Sciatic nerve (tissue), 2 donors: ENCODE data around the gene ZNF627. TPM values are rescaled to one million over a fixed set of nuclear protein-coding genes. Genes with fewer than 3 reads are reported as not detected.
"Not testable (repeated sequence)": the region's sequence is repeated elsewhere in the genome, so short reads cannot be mapped to it uniquely, and the experiment has no call there.

ENCODE experiments used
- ATAC-seq: fragments of 200-7000 bp; cut with Tn5 transposase; one replicate; pipeline ENCODE4 v1.9.1; 2020; ENCODE audit warnings: mild to moderate bottlenecking, moderate library complexity
- DNase-seq: peaks from one replicate; pipeline ENCODE4 v3.0.0-alpha.2; 2020; ENCODE audit warnings: low spot score
- intact Hi-C: fragments of 100-400 bp; cut with DNase I; formaldehyde crosslinking; loops from one replicate; pipeline ENCODE4 v1.14.2; 2022
- total RNA-seq: library from RNA; stranded (reverse); fragmentation: NEBNext Ultra II Directional; extraction: Animal tissue kit (Norgen Biotek cat#: 25700); gene quantifications from one replicate; pipeline ENCODE4 v1.2.1, GENCODE V29; 2021
- donor health status: DM: no; HTN: no; CAD: no.
- donor health status: DM: no; HTN: no; CAD: no.

The ZNF627 gene
- total RNA-seq, 1 donor from 2014 or later: 13.6 TPM

DNA sequence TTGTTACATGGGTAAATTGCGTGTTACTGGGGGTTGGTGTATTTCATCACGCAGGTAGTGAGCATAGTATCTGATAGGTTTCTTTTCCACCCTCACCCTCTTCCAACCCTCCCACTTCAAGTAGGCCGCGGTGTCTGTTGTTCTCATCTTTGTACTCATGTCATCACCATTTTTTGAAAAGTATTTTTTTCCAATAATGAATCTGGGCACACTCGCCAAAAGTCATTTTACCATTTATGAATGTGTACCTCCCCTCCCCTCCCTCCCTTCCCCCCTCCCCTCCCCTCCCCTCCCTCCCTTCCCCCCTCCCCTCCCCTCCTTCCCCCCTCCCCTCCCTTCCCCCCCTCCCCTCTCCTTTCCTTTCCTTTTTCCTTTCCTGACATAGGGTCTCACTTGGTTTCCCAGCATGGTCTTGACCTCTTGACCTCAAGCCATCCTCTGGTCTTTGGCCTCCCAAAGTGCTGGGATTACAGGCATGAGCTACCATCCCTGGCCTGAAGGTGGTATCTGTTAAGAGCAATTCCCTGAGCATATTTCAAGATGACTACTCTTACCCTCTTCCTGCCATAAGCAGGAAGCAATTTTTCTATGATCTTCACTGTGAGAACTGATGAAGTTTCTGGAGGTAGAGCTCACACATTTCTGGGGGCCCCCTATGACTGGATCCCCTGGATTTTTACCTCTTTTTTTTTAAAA is 15.7 kb downstream of the ZNF627 start:
- intact Hi-C loops: no loop called here
- DNase-seq (no peak), ATAC-seq (no peak)

DNA sequence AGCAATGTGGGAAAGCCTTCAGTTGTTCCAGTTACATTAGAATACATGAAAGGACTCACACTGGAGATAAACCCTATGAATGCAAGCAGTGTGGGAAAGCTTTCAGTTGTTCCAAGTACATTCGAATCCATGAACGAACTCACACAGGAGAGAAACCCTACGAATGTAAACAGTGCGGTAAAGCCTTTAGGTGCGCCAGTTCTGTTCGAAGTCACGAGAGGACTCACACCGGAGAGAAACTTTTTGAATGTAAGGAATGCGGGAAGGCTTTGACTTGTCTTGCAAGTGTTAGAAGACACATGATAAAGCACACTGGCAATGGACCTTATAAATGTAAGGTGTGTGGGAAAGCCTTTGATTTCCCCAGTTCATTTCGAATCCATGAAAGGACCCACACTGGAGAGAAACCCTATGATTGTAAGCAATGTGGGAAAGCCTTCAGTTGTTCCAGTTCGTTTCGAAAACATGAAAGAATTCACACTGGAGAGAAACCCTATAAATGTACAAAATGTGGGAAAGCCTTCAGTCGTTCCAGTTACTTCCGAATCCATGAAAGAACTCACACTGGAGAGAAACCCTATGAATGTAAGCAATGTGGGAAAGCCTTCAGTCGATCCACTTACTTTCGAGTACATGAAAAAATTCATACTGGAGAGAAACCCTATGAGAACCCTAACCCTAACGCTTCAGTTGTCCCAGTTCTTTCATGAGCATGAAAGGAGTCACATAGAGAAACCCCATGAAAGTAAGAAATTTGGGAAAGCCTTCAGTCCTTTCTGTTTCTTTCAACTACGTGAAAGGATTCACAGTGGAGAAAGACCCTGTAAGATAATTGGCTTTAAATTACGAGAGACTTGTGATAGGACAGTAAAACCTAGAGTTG is 20.1 kb downstream of the ZNF627 start:
- ATAC-seq (no peak), DNase-seq (no peak)
- intact Hi-C loops: no loop called here

DNA sequence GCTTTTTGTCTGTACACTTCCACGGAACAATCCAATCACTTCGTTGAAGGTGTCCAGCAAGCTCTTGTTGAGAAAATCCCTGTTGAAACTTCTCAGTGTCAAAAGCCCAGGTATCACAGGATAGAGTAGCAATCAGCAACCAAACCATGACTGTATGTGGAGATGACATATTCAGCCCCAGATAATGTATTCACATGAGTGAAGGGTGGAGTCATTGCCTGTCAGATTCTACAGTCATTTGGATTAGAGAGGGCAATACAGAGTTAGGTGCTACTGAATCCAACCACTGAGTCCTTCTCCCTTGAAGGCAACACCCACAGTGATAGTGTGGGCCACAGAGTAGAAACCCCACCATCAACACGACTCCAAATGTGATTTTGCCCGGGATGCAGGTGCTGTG is 23.3 kb downstream of the ZNF627 start:
- no peak for DNase-seq

DNA sequence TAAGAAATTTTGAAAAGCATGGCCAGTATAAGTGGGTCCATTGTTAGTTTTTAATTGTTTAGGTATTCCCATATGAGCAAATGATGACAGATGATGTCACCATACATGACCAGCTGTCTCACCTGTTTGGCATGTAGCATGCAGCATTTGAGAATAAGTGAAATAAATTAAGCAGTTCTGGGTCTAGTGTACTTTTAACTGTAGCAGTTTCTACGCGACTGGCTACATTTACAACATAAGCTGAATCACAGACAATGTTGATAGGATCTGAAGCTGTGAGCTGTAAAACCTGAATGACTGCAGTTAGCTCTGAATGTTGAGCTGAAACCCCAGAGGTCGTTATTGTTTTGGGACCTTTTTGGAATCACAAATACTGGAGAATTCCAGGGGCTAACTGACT is 25.1 kb downstream of the ZNF627 start:
- ATAC-seq, intact Hi-C loops, DNase-seq: not testable (repeated sequence)

More for the DNA sequence above, 23.3 kb downstream of the ZNF627 start:
- no peak for ATAC-seq
- intact Hi-C loops: no loop called here

DNA sequence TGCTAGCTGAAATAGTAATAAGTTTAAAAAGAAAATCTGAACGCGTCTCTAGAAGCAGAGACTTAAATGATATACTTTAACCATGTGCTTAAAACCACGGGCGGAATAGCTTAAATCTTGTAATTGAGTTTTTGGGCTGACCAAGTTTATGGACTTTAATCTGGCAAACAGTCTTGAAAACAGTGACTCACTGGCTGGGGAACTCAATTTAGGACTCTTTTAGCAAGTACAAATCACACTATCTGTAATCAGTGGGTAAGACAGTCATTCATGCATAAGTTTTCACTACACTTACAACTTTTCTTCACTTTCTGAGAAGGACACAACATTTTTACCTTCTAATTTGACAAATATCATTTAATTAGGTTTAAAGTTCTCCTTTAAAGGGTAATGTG is 26.8 kb downstream of the ZNF627 start:
- peak; percentile 64 for ATAC-seq
- intact Hi-C loops: no loop called here
- no peak for DNase-seq

DNA sequence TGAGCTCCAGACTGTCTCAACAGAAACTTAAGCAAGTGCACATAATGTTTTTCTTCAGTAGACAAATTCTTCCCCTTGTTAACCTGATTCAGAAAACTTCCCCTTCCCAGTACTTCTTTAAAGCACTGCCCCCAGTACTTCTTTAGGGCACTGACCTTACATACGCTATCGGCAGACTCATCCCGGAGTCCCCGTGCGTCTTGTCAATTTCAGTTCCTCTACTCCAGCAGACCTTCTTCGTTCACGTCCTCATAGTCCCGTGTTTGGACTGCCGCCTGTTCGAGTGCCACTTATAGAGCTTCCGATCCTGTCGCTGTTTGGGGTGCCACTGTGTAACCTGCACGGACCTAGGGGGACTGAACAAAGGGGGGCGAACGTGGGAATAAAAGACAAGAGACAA is 29.0 kb downstream of the ZNF627 start:
- intact Hi-C loops: no loop called here
- DNase-seq (no peak), ATAC-seq (peak; percentile 36)

DNA sequence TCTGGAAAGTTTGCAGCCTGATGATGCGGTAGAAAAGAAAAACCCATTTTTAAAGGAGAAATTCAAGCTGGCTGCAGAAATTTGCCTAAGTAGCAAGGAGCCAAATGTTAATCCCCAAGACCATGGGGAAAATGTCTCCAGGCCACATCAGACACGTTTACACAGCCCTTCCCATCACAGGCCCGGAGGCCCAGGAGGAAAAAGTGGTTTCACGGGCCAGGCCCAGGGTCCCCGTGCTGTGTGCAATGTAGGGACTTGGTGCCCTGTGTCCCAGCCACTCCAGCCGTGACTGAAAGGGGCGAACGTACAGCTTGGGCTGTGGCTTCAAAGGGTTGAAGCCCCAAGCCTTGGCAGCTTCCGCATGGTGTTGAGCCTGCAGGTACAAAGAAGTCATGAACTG is 35.9 kb downstream of the ZNF627 start:
- no peak for DNase-seq
- ATAC-seq: no peak
- intact Hi-C loops: no loop called here

DNA sequence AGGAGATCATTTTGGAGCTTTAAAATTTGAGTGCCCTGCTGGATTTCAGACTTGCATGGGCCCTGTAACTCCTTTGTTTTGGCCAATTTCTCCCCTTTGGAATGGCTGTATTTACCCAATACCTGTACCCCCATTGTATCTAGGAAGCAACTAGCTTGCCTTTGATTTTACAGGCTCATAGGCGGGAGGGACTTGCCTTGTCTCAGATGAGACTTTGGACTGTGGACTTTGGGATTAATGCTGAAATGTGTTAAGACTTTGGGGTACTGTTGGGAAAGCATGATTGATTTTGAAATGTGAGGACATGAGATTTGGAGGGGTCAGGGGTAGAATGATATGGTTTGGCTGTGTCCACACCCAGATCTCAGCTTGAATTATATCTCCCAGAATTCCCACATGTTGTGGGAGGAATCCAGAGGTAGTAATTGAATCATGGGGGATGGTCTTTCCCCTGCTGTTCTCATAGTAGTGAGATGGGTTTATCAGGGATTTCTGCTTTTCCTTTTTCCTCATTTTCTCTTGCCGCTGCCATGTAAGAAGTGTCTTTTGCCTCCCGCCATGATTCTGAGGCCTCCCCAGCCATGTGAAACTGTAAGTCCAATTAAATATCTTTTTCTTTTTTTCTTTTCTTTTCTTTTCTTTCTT is 36.9 kb downstream of the ZNF627 start:
- intact Hi-C loops, DNase-seq, ATAC-seq: not testable (repeated sequence)

DNA sequence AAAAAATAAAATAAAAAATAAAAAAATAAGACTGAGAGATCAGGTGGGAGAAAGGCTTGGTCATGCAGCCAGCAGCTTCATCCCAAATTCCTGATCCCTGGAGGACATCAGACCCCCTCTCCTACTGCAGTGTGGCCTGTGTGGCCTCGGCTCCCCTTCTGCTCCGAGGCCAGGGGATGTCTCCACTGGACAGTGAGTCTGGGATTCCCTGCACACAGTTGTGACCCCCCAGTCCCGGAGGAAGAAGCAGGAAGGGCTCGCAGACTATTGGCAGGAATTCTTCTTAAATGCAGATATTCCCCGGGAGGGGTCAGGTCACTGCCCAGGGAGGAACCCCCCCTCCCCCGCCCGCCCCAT is 41.9 kb downstream of the ZNF627 start:
- intact Hi-C loops: no loop called here
- DNase-seq: no peak
- ATAC-seq: peak; percentile 47

DNA sequence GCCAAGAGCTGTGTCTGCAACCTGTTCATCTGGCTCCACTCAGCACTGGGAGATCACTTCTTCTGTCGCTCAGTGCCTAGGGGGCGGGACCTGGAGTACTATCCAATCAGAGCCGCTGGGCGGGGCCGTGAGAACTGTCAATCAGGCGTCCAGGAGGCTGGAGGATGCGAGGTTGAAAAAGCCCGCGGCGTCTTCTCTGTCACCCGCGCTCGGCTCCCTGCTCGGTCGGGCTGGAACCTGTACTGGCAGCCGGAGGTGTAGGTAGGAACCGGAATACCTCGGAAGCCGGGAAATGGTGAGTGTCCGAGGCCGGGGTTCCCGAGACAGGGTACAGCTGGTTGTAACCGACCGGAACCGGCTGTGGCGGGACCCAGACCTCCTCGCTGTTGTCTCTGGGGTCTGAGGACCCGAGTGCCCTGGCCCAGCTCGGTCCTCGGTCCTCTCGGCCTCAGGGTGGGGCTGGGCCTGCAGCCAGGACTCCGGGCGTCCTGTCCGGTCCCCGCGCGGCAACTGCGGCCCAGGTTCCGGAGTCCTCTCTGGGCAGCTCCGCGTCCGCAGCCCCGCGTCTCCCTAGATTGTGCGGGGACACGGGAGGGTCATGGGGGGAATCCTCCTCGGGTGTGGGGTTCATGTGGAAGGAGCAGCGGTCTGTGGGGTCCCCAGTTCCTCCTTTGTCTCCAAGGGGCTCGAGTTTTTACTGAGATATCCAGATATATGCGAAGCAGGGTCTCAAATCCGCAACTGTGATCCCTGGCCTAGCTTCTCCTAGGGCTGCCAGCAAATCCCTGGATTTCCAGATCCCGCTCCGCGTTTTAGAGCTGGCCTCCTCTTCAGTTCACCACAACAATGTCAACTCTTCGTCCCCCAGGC is 42.6 kb downstream of the ZNF627 start:
- peak; percentile 96 for DNase-seq
- intact Hi-C loops: no loop called here
- peak; percentile 100 for ATAC-seq

DNA sequence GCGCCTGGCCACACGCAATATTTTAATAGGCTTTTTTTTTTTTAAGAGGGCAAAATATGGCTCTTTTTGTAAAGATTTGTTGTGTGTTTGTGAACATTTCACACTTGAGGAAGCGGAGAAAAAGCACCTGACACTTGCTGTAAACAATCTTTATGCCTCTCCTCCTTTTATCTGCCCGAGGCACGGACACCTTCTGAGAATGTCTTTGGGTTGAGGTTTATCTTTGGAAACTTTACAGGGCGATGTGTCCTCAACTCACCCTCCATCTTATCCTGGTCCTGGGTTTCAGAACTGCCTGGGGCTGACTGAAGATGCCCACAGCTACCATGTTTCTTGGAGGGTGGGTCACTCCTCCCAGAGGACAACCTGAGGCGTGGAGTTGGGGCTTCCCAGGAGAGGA is 44.0 kb downstream of the ZNF627 start:
- DNase-seq (no peak), ATAC-seq (no peak)
- intact Hi-C loops: no loop called here

DNA sequence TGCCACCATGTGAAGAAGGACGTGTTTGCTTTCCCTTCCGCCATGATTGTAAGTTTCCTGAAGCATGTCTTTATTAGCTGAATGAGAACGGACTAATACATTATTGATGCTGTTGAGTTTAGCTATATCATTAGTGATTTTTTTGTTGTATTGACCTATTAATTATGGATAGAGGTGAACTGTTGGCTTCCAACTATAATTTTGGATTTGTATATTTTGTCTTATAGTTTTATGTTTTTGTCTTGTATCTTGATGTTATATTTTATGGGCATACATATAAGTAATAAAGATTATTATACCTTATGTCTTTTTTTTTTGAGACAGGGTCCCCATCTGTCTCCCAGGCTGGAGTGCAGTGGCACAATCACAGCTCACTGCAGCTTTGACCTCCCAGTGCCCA is 45.6 kb downstream of the ZNF627 start:
- intact Hi-C loops: no loop called here
- DNase-seq: no peak
- ATAC-seq: no peak

DNA sequence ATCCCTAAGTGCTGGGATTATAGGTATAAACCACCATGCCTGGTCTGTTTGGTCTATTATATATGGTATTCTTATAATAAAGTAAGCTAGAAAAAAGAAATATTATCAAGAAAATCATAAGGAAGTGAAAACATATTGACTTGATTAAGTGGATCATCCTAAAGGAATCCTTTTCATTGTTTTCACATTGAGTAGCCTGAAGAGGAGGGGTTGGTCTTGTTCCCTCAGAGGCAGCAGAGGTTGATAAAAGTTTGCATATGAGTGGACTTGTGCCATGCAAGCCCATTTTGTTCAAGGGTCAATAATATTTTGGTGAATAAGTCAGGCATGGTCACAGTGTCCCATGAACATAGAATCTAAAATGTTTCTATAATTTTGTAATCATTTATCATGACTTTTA is 52.7 kb downstream of the ZNF627 start:
- intact Hi-C loops: no loop called here
- ATAC-seq (no peak), DNase-seq (no peak)

DNA sequence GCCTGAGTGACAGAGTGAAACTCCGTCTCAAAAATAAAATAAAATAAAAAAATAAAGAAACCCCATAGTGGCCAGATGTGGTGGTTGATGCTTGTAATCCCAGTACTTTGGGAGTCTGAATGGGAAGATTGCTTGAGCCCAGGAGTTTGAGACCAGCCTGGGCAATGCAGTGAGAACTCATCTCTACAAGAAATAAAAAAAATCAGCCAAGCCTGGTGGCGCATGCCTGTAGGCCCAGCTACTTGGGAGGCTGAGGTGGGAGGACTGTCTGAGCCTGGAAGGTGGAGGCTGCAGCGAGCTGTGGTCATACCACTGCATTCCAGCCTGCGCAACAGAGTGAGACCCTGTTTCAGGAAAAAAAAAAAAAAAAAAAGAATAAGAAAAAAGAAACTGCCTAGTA is 53.8 kb downstream of the ZNF627 start:
- ATAC-seq (no peak), DNase-seq (no peak)
- intact Hi-C loops: no loop called here

DNA sequence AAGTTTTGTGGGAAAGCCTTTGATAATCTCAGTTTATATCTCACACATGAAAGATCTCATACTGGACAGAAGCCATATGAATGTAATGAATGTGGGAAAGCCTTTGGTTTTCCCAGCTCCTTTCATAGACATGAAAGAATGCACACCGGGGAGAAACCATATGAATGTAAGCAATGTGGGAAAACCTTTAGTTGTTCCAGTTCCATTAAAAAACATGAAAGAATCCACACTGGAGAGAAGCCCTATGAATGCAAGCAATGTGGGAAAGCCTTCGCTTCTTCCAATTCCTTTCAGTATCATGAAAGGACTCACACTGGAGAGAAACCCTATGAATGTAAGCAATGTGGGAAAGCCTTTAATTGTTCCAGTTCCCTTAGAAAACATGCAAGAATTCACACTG is 54.8 kb downstream of the ZNF627 start:
- ATAC-seq: no peak

DNA sequence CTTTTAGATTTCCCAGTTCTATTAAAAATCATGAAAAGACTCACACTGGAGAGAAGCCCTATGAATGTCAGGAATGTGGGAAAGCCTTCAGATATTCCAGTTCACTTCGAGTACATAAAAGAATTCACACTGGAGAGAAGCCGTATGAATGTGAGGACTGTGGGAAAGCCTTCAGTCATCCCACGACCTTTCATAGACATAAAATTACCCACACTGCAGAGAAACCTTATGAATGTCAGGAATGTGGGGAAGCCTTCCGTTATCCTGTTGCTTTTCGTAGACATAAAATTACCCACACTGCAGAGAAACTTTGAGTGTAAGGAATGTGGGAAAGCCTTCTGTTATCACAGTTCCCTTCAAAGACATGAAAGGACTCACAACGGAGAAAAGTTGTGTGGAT is 55.2 kb downstream of the ZNF627 start:
- ATAC-seq (no peak), DNase-seq (no peak)
- intact Hi-C loops: no loop called here

More for the DNA sequence above, 54.8 kb downstream of the ZNF627 start:
- intact Hi-C loops: no loop called here
- no peak for DNase-seq

DNA sequence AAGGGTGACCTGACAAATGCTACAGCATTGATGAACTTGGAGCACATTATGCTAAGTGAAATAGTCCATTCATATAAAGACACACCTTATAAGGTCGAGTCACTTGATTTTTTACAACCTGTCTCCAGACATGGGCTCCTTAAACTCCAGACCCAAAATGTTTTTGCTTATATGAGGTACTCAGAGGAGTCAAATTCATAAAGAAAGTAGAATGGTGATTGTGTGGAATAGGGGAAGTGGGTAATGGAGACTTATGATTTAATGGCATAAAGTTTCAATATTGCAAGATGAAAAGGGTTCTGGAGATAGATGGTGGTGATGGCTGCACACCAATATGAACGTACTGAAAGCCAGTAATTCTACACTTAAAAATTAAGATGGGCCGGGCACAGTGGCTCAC is 59.3 kb downstream of the ZNF627 start:
- ATAC-seq: no peak
- DNase-seq: no peak
- intact Hi-C loops: no loop called here

DNA sequence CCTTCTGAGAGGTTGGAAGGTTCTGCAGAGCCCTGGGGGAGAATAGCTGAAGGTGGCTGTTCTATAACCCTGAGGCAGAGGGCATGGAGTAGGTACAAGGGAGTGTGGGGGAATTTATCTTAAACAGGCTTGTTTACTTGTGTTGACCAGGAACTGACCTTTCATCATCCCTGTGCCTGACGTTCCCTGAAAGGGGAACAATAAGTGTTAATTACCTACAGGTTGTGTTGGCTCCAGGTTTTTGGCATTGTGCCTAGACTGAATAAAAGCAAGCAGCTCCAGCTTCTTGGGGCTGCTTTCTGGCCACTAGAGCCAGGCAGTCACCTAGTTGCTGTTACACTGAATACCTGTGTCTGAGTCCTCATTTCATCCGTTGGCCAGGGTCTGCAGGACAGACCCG is 60.0 kb downstream of the ZNF627 start:
- intact Hi-C loops: no loop called here
- no peak for ATAC-seq
- no peak for DNase-seq

DNA sequence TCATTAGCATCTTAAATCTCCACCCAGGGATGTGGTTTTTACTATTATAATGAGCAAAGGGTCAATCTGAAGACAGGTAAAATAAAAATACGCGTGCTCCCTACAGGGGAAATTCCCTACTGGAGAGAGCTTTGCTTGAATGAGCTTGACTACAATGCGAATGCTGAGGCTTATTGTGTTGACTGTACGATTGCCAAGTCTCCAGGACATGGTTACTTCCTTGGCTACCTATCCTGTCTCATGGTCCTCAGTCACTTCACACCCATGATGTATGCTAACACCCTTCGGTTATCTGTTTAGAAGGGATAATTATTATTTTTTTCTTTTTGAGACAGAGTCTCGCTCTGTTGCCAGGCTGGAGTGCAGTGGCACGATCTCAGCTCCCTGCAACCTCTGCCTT is 61.7 kb downstream of the ZNF627 start:
- DNase-seq: no peak
- no peak for ATAC-seq
- intact Hi-C loops: no loop called here
